NCI-H748 (cell line): Measurements from ENCODE around the gene DEDD.
"Not testable (repeated sequence)": the region's sequence is repeated elsewhere in the genome, so short reads cannot be mapped to it uniquely, and the experiment has no call there.

Source experiments
- DNase-seq: peaks from one replicate; lab custom pipeline; 2025; ENCODE audit not compliant: unreplicated experiment; lab: John Stamatoyannopoulos, UW

The DEDD gene

DNA sequence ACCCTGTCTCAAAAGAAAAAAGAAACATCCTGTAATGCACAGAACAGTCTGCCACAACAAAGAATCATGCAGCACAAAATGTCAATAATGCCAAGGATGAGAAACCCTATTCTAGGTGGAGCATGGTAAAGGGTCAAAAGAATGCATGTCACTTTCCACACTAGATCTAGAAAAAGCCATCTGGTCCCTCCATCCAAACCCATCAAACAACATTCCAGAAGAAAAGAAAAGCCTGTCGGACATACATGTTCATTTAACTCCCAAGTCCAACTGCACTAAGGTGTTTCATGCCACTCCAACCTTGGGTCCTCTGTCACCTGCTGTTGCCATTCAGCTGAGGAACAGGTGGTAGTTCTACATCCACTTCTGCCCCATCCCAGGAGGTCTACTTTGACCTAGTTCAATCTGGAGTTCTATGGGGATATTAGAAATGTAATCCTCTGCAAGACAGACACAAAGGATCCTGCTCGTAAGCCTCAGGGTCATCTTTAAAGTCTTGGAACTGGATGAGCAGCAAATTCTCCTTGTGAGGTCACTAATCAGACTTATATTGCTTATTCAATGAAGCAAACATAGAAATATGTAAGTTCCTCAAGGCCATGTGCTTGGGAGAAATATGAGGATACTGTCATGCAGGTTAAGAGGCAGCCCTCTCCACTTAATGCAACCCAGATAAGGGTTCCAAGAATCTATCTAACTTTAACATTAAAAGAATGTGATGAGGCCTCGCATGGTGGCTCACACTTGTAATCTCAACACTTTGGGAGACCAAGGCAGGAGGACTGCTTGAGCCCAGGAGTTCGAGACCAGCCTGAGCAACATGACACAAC, 3.7 kb downstream of the DEDD start:
- DNase-seq, result no peak

DNA sequence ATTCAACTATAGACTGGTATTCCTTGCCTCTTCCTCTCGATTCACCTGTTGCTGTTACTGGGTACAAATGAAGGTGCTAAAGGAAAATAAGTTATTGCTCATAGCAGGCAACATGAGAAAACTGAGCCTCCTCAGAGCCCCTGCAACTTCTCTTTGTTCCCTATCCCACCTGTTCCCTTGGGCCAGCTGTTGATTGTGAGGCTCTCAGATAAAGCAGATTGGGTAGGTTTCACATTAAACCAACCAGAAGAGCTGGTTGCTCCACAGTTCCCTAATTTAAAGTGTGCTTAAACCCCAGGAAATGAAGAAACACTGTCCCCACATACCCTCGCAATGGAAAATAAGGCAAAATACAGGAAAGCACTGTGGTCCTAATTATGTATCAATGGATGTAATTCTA, 4.8 kb downstream of the DEDD start:
- no peak for DNase-seq

DNA sequence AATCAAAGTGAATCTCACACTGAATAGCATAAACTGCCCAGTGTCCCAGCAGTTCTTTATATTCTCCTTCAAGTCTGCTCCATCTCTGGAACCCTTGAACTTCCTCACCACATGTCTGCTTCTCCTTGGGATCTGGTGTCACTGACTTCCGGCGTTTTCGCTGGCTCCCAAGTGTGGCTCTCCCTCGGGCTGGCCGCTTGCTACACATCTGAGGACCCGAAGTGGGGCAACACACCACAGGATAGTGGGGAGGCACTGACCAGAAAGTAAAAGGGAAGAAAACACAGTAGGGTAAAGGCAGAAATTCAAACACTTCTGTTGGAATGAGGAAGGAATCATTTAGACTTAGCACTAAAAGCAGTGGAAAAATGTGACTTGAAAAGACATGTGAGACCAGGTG, 9.5 kb downstream of the DEDD start:
- no peak for DNase-seq

DNA sequence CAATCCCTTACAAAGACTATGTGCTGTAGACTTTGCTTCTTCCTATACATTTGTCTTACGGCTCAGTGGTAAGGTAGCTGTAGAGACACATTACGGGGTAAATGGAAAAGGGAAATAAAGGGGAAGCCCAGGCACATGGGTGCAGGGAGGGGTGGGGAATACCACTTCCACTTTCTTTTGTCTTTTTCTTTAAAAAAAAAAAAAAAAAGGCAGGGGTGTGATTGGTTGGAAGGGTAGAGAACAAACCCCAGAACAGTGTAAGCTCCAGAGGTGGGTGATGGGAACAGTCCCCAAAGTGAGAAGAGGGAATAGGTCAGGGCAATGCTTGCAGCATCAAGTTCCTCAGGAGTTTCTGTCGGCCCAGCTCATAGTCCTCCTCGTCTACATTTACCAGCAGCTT, 10.6 kb downstream of the DEDD start:
- DNase-seq, result no peak

DNA sequence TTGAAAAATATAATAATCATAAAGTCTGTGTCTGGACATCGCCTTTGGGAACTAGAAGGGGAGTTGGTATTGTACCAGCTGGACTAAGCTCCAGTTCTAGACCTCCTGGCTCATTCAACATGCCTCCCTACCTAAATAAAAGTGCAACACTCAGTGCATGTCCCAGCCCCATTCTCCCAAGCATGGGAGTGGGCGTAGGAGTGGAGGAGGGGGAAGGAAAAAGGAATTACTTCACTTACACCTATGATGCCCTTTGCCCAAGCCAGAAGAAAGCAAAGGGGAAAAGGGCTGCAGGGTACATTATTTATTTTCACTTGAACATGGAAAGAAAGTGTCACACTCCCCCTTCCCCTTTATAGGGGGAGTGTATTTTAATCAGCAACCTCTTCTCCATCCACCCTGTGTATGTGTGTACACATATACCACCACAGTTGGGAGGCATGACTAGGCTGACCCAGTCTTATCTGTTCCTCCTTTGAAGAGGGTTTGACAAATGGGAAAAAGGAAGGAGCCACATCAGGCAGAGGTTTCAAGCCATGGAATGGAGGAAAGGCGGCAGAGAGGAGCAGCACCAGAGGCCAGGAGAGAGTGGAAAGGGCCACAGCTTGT, 11.3 kb downstream of the DEDD start:
- DNase-seq, result no peak

DNA sequence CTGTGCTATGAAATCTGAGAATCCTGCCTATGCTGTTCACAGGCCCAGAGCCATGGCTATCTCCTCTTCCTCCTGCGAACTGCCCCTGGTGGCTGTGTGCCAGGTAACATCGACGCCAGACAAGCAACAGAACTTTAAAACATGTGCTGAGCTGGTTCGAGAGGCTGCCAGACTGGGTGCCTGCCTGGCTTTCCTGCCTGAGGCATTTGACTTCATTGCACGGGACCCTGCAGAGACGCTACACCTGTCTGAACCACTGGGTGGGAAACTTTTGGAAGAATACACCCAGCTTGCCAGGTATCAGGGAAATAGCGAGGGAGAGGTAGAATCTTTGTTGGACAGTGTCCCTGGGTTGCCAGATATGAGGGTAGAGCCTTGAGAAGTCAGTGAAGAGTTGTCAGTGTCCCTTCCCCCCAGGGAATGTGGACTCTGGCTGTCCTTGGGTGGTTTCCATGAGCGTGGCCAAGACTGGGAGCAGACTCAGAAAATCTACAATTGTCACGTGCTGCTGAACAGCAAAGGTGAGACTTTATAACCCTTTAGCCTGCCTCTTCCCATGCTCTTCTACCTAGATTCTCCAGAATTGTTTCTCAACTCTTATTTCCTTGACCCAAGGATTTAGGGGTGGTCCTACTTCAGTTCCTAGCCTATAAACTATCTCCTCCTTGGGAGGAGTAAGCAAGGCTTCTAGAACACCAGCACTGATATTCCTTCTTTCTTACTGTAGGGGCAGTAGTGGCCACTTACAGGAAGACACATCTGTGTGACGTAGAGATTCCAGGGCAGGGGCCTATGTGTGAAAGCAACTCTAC, 13.2 kb downstream of the DEDD start:
- DNase-seq, result no peak

DNA sequence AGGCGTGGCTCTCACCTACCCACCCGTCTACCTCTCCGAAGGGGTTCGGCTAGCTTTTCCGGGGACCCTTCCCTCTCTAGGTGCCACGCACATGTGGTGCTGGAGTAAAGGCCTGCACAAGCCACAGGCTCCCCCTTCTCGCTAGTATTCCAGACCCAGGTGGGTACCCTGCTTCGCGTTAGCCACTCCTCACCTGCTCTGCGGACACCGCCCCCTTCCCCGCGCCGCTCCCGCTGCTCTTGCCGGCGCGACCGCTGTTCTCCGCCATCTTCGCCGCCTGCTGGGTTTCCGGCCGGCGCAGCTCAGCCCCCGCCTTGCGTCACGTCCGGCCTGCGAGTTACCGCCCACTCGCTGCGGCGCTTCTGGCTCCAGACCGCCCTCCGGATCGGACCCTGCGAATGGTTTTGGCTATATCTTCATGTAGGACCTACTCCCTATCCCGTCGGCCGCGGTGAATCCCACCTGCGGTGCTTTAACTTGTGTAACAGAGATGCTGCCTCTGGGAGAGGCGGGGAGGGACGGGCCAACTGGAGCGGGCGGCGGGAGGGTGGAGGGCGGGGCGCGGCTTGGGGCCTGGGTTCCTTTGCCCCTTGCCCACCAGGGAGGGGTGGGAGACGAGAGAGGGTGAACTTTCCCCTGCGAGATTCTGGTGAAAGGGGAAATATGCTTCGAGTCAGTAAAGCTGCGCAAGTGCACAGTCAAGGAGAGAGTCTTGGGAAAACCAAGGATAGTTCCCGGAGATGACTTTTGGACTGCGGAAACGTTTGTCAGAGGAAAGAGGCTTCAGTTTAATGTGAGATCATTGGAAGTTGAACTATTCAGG, 14.5 kb downstream of the DEDD start, which contains the start of the genes NIT1 and PFDN2:
TSS of gene NIT1 (plus strand) at position 347 of the 823 bp plus-strand sequence. CDS start at position 419, 72 bp downstream.
TSS of gene PFDN2 (minus strand) at position 279 of the 823 bp plus-strand sequence. CDS start at position 268, 11 bp downstream.
- DNase-seq, result peak; percentile 88

DNA sequence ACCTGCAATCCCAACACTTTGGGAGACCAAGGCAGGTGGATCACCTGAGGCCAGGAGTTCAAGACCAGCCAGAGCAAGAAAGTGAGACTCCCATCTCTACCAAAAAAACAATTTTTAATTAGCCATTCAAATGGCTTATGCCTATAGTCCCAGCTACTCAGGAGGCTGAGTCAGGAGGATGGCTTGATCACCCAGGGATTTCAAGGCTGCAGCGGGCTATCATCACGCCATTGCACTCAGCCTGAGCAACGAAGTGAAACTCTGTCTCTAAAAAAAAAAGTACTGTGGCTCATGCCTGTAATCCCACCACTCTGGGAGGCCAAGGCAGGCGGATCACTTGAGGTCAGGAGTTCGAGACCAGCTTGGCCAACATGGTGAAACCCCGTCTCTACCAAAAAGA, 16.5 kb downstream of the DEDD start:
- not testable (repeated sequence) for DNase-seq

DNA sequence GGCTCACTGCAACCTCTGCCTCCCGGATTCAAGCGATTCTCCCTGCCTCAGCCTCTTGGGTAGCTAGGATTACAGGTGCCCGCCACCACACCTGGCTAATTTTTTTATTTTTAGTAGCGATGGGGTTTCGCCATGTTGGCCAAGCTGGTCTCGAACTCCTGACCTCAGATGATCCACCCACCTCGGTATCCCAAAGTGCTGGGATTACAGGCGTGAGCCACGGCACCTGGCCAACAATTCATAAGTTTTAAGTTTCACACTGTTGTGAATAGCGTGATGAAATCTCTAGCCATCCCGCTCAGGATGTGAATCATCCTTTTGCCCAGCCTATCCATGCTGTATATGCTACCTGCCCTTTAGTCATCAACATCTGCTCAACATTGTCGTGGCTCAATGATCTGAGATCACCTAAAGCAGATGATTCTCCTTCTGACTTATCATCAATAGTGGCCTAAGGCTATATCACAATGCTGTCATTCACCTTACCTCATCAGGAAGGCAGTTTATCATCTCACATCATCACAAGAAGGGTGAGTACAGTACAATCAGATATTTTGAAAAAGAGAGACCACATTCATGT, 17.2 kb downstream of the DEDD start:
- no peak for DNase-seq

DNA sequence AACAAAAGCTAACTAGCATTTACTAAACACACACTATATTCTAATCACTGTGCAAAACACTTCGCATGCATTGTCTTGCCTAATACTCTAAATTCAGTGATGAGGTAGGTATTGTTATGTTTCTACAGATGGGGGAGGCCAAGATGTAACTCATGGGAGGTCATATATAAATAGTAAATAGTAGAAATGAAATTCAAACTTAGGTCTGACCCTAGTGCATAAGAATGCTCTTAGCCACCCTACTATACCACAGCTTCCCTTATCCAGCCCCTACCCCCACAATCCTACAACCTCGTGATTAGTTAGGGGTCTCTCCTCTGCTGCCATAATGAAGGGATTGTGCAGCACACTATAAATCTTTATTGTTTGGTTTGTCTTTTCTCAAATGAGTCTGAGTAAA, 17.9 kb downstream of the DEDD start:
- no peak for DNase-seq

DNA sequence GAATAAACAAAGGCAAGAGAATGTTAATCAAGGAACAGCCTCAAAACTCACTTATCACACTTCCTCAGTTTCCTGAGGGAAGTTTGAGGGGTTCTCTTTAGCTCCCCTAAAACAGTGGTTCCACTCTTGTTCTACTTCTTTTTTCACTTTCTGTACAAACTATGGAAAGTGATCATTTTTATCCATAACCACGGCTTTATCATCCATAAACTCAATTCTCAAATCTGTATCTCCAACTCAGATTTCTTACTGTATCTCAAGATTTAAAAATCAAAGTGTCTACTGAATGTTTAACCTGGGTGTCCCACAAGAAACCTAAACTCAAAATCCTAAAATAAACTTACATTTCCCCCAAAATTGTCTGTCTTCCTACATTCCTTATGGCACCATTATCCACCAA, 18.6 kb downstream of the DEDD start:
- DNase-seq, result no peak

DNA sequence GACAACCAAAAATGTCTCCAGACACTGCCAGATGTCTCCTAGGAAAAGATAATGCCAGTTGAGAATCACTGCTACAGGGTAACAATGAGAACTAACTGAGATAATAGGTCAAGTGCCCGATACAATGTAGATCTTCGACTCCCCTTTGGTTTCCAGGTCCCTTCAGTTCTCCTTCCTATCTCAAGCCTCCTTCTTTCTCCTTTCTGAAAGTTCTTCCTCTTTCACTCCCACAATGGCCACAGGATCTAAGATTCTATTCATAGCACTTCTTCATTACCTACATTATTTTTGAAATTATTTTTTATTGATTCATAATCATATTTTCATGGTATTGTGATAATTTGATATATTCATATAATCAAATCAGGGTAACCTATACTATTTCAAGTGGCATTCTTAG, 20.9 kb downstream of the DEDD start:
- DNase-seq, result no peak

DNA sequence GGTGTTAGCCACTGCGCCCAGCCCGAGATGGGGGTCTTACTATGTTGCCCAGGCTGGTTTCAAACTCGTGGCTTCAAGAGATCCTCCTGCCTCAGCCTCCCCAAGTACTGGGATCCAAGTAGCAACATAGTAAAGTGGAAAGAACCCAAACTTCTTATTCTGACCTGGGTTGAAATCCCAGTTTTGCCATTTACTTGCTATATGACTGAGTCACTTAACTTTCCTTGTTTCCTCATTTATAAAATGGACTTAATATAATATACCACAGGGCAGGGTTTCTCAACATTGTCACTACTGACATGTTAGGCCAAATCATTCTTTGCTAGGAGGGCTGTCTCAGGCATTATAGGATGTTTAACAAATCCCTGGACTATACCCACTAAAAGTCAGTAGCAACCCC, 21.4 kb downstream of the DEDD start:
- DNase-seq, result no peak

DNA sequence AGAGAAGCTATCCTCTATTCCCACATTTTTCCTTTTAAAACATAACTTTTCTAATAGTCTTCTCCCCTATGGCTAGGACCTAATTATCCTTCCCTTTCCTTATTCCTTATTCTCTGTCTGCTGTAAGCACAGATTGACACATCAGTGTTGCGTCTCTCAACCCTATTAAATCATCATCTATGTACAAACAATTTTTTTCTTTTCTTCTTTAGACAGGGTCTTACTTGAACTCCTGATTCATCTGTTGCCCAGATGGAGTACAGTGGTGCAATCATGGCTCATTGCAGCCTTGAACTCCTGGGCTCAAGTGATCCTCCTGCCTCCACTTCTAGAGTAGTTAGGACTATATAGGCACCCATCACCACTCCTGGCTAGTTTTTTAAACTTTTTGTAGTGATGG, 26.0 kb downstream of the DEDD start:
- no peak for DNase-seq

DNA sequence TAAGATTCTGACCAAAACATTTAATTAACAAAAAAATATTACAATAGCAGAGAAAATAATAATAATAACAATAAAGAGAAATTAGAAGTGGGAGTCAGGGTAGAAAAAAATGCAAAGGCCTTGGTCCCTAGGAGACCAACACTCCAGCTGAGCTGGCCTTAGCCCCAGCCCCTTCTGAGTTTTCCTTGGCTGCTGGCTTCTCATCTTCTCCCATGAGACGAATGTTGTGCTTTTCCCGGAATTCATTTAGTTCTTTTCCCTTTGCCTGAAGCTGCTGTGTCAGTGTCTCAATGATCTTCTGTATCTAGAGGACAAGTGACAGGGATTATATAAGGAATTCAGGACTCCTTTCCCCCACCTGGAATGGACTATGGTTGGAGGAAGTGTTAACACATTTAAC, 31.9 kb downstream of the DEDD start:
- no peak for DNase-seq

DNA sequence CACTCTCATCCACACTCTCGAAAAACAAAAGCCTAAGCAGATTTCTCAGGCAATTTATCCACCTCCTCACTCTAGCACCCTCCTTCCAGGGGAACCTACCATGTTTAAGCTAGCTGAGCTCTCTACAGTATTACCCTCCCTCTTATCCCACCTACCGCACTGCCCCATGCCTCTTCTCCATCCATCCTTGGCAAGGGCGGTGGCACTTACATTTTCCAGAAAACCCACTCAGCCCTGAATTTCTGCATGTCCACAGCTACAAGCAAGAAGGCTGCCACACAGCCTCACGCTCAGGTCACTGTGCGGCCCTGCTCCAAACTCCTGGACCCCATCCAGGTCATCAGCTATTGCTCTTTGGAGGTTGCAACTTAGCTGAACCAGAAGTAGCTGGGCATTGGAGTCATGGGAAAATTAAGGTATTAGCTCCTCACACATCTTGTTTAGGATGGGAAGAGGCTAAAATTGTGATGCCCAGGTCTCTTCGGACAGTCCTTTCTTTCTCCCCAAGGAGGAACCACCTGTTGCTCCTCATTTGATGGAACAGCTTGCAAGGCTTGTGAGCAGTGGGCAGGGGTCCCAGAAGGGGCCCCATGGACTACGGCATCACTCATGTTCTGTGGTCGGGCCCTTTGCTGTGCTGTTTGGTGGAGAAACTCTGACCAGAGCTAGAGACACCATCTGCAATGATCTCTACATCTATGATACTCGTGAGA, 33.2 kb downstream of the DEDD start:
- DNase-seq, result no peak

DNA sequence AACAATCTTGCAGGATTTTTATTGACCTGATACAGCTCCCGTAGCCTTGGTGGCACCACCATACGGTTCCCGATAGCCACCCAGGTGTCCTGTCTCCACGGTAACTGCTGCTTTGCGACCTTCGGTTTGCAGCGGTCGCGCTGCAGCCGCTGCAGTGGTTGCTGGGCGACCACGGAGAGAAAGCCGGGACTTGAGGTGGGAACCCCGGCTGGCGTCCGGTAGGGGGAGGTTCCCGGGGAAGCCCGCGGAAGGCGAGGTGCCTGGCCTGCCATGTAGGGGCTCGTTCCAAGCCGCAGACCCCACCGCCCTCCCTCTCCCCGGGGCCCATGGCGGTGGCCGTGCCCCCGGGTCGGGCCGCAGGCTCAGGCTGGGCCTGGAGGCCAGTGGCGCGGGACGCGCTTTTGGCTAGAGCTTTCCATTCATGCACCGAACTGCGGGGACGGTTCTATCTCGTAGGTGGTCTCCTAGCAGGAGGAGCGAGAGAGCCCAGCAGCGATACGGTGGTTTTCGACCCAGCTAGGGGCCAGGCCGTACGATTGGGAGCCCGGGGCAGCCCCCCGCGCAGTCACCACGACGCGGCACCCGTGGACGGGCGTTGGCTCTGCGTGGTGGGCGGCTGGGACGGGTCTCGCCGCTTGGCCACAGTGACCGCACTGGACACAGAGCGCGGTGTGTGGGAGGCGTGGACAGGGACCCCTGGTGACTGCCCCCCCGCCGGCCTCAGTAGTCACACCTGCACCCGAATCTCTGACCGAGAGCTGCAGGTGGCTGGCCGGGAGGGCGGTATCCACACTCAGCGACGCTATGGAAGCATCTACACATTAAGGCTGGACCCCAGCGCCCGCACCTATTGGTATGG, 34.0 kb downstream of the DEDD start, which contains the start of gene KLHDC9:
TSS of gene KLHDC9 (plus strand) at position 152 of the 859 bp plus-strand sequence. CDS start at position 327, 175 bp downstream.
- peak; percentile 94 for DNase-seq

DNA sequence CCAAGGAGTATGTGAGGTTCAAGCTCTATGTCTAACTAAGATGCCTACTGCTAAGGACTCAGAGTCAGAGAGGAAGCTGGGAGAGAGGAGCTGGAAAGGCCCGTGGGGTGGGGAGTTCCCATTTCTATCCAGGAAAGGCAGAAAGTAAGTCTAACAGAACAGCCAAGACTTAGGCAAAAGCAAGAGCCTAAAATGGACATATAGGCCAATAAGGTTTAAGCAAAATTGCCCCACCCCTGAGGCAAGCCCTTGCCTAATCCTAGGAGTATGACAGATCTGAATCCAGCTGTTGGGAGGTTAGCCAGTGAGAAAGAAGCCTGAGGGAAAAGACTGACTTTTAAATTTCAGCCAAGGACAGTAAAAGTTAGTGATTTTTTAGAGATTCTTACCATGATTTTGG, 35.9 kb downstream of the DEDD start:
- DNase-seq, result no peak

DNA sequence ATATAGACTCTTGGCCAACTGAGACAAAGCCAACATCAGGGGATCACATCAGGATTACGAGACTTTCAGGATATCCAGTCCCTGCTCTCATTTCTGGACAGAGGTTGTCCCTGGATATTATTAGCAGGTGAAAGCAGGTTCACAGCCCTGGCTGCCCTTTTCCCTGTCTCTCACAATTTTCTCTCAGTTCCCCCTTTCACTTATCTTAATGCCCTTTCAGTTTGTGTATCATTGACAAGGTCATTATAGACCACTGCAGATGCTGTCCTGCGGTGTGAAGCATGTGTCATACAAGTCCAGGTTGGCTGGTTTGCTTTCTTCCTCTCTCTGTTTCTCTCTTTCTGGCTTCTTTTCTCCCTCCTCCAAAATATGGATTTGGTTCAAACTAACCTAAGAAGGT, 36.5 kb downstream of the DEDD start:
- DNase-seq, result no peak
